ENCODE measurements around the gene SERPINA6.

DNA sequence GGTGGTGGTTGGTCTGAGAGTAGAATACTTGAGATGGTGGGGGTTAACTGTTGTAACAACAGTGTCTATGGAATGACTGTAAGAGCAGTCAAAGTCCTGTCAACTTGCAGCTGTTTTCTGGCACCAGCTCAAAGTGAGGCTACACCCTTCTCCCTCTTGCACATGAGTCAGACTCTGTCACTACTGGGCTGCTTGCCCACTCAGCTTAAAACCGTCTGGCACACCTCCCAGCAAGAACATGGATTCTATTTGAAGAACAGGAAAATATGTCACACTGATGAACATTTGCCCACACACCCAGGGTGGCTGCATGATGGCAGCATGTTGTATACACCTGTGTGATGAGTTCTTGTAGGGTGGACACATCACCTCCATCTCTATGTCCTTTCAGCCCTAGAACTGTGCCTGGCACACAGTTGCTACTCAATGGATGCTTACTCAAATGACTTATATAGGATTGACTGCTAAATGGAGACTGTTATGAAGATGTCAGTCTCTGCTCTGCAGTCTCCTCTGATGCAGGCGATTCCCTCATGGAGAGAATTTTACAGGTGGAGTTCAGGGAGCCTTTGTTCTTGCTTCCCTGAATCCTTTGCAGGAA, 19.3 kb upstream of the SERPINA6 start:
- TF ChIP-seq, protein P1, sequence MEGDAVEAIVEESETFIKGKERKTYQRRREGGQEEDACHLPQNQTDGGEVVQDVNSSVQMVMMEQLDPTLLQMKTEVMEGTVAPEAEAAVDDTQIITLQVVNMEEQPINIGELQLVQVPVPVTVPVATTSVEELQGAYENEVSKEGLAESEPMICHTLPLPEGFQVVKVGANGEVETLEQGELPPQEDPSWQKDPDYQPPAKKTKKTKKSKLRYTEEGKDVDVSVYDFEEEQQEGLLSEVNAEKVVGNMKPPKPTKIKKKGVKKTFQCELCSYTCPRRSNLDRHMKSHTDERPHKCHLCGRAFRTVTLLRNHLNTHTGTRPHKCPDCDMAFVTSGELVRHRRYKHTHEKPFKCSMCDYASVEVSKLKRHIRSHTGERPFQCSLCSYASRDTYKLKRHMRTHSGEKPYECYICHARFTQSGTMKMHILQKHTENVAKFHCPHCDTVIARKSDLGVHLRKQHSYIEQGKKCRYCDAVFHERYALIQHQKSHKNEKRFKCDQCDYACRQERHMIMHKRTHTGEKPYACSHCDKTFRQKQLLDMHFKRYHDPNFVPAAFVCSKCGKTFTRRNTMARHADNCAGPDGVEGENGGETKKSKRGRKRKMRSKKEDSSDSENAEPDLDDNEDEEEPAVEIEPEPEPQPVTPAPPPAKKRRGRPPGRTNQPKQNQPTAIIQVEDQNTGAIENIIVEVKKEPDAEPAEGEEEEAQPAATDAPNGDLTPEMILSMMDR (IDR thresholded peaks at IDR 0.05) = no peak
- TF ChIP-seq POLR2A (IDR thresholded peaks at IDR 0.05) = no peak

Data from thyroid gland (tissue), 4 donors.